ENCODE results near the gene ARNT2.

GRCh38 chr15:80637747-80638146, 233.6 kb downstream of the ARNT2 start:
- TF ChIP-seq POLR2AphosphoS5 (IDR thresholded peaks at IDR 0.05) (no peak), CTCF (IDR thresholded peaks at IDR 0.05) (no peak), EP300 (IDR thresholded peaks at IDR 0.05) (no peak), POLR2A (IDR thresholded peaks at IDR 0.05) (no peak)
